Transverse colon (tissue), 4 donors: ENCODE results near the gene TMEM9. TPM values are rescaled to one million over a fixed set of nuclear protein-coding genes. Genes with fewer than 3 reads are reported as not detected.

Experiments used
- DNase-seq: peaks from one replicate; pipeline ENCODE4 v3.0.0-alpha.2; 2019
- H3K27ac ChIP-seq, 4 donors: fragments of 200-600 bp; sonication (generic); 2 replicates each; pipeline ENCODE4 v1.5.1; 2016 to 2018; ENCODE audit warnings: inconsistent platforms in 4 of 4
- H3K27me3 ChIP-seq: fragments of 200-600 bp; sonication (generic); 2 replicates; pipeline ENCODE4 v1.5.1; 2017; ENCODE audit warnings: inconsistent platforms
- H3K36me3 ChIP-seq, 4 donors: fragments of 200-600 bp; sonication (generic); 2 replicates each; pipeline ENCODE4 v1.5.1; 2017 to 2019; ENCODE audit warnings: inconsistent platforms in 4 of 4
- H3K4me1 ChIP-seq, 4 donors: fragments of 200-600 bp; sonication (generic); 2 replicates each; pipeline ENCODE4 v1.5.1; 2017 to 2020; ENCODE audit warnings: inconsistent platforms in 4 of 4
- H3K4me3 ChIP-seq, 4 donors: fragments of 200-600 bp; sonication (generic); 1 replicate in 1 of 4; 2 replicates in 3 of 4; pipeline versions ENCODE4 v1.5.1 to v1.6.1; 2017 to 2019; ENCODE audit warnings: inconsistent platforms in 4 of 4
- H3K9me3 ChIP-seq, 2 donors: fragments of 200-600 bp; sonication (generic); 2 replicates each; pipeline ENCODE4 v1.5.1; 2017 to 2019; ENCODE audit warnings: inconsistent platforms in 2 of 2
- EP300 ChIP-seq: sonication (generic); formaldehyde crosslinking; IDR thresholded peaks from one replicate; pipeline ENCODE4 v1.6.1; 2017; ENCODE audit warnings: antibody characterized with exemption, low read depth
- POLR2A ChIP-seq: fragments of 450-650 bp; IDR thresholded peaks from one replicate; pipeline ENCODE4 v1.6.1; 2016; ENCODE audit warnings: antibody characterized with exemption, mild to moderate bottlenecking, moderate library complexity
- POLR2AphosphoS5 ChIP-seq, 3 donors: sonication (generic); formaldehyde crosslinking; IDR thresholded peaks; one replicate each; pipeline ENCODE4 v1.6.1; 2016; ENCODE audit warnings: antibody characterized with exemption in 3 of 3
- WGBS, 2 donors: methylation state at CpG; one replicate each; pipeline ENCODE4 v1.1.5; 2018; ENCODE audit warnings: low coverage in 1 of 2; 5-methylcytosine and 5-hydroxymethylcytosine counted together
- in situ Hi-C, 4 donors: fragments of 200-750 bp; cut with MboI; loops; one replicate each; pipeline versions ENCODE4 v1.15.0 to v1.15.1; 2017; ENCODE audit warnings: low sequenced_read_pairs in 3 of 4, low pct_ligation_motif_present in 1 of 4, low pct_unique_long_range_greater_than_20kb in 1 of 4
- intact Hi-C: fragments of 100-400 bp; cut with DNase I; formaldehyde crosslinking; loops from one replicate; pipeline ENCODE4 v1.15.1; 2023; ENCODE audit warnings: low total_unique reads
- total RNA-seq, 4 donors: library from RNA; depleted of rRNA; stranded (reverse); fragments of >200 nt; gene quantifications; one replicate each; pipeline ENCODE4 v1.1.0, GENCODE V29; 2016
- TF ChIP-seq, protein P1 (sequence below), 5 experiments: fragments of 200-600 bp in 3 of 5; fragments of 450-650 bp in 2 of 5; sonication (generic) in 3 of 5; IDR thresholded peaks; 1 replicate in 2 of 5; 2 replicates in 3 of 5; pipeline ENCODE4 v1.5.1; 2016 to 2017; ENCODE audit warnings: antibody characterized with exemption in 5 of 5, inconsistent platforms in 3 of 5, mild to moderate bottlenecking in 2 of 5, moderate library complexity in 1 of 5

Gene TMEM9
- total RNA-seq, 4 donors from 2014 or later = 6.7 to 35.4 (median 29.4) TPM

DNA sequence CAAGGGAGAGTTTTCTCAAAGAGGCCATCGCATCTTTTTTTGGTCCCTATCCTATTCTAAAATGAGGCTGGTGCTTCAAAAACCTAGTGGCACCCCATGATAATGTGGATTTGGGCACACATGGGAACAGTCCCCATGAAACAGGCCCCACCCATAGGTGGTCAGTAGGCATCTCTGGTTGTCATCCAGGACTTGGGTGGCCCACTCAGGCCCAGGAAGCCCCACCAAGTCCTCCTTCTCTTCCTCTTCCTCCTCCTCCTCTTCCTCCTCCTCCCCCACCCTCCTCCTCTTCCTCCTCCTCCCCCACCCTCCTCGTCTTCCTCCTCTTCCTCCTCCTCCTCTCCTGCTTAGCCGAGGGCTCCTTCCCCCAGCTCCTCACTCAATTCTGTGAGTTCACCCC lies 42.6 kb downstream of the TMEM9 start:
- no peak for DNase-seq
- TF ChIP-seq POLR2A = no peak
- H3K36me3 ChIP-seq = no peaks in the 10 kb centered on the region
- H3K4me1 ChIP-seq = peaks cover 0 to 11% (median 7%) of the 10 kb centered on the region in 4 donors
- intact Hi-C loops = loop anchor here (5.0 kb wide), 1 partner anchor 139 kb away; no protein-coding TSS in a partner anchor
- H3K4me3 ChIP-seq = no peak overlapping the region
- no peaks in the 10 kb centered on the region for H3K9me3 ChIP-seq
- 93% methylated on average over 3 of the region's 3 CpGs; no CpG with 5 or more reads in 1 of the 2 donors for WGBS, 2 donors
- in situ Hi-C loops = loop anchor here in 2 of 4 donors (10.0 to 25.0 kb wide), 2 partner anchors 124 to 137 kb away; no protein-coding TSS in a partner anchor
- H3K27ac ChIP-seq = no peak overlapping the region
- H3K27me3 ChIP-seq = peaks cover 4% of the 10 kb centered on the region

DNA sequence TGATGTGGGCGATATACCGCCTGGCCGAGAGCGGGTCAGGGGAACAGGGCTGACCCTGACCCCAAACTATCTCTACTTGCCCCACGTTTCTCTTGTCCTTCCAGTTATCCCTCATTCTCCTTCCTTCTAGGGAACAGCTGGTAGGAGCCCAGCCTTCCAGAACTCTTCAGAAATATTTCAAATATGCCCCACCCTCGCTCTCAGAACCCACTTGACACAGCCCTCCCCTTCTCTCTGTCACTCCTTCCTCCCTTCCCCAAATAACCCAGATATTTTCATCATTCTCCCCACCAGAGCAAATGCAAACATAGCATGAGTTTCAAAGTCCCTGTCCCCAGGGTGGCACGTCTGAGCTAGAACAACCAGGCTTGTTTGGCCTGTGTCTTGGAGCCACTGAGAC lies 43.1 kb downstream of the TMEM9 start:
- Histone ChIP-seq H3K27ac (no peak overlapping the region), H3K27me3 (peaks cover 4% of the 10 kb centered on the region), H3K36me3 (no peaks in the 10 kb centered on the region), H3K9me3 (no peaks in the 10 kb centered on the region), H3K4me3 (no peak overlapping the region), H3K4me1 (peaks cover 0 to 11% (median 7%) of the 10 kb centered on the region in 4 donors)
- DNase-seq = no peak
- 72 to 75% methylated on average over 7 of the region's 7 CpGs for WGBS, 2 donors
- intact Hi-C loops (loop anchor here (5.0 kb wide), 1 partner anchor 139 kb away; no protein-coding TSS in a partner anchor), in situ Hi-C loops (loop anchor here in 2 of 4 donors (10.0 to 25.0 kb wide), 2 partner anchors 124 to 136 kb away; no protein-coding TSS in a partner anchor)
- TF ChIP-seq EP300 (no peak), POLR2A (no peak), POLR2AphosphoS5 (IDR thresholded peaks at IDR 0.05) (no peak)
- TF ChIP-seq, protein P1, sequence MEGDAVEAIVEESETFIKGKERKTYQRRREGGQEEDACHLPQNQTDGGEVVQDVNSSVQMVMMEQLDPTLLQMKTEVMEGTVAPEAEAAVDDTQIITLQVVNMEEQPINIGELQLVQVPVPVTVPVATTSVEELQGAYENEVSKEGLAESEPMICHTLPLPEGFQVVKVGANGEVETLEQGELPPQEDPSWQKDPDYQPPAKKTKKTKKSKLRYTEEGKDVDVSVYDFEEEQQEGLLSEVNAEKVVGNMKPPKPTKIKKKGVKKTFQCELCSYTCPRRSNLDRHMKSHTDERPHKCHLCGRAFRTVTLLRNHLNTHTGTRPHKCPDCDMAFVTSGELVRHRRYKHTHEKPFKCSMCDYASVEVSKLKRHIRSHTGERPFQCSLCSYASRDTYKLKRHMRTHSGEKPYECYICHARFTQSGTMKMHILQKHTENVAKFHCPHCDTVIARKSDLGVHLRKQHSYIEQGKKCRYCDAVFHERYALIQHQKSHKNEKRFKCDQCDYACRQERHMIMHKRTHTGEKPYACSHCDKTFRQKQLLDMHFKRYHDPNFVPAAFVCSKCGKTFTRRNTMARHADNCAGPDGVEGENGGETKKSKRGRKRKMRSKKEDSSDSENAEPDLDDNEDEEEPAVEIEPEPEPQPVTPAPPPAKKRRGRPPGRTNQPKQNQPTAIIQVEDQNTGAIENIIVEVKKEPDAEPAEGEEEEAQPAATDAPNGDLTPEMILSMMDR (IDR thresholded peaks at IDR 0.05) = no peak

DNA sequence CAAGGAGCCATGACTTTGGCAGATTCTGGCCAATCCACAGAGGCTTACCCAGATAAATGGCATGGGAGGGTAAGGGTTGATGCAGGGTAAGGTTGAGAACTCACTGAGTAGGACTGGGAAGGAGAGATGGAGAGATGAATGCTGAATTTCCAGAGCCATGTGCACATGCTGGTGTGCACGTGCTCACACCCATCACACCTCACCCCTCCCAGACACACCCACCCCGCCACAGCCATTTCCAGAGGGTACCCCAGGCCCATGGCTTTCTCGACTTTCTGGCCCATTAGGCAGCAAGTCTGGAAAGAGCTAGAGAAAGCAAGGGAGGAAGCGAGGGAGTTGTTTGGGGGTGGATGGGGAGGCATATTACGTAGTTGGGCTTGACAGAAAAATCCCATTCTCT lies 43.7 kb downstream of the TMEM9 start:
- intact Hi-C loops = loop anchor here (5.0 kb wide), 1 partner anchor 138 kb away; no protein-coding TSS in a partner anchor
- in situ Hi-C loops = loop anchor here in 2 of 4 donors (10.0 to 25.0 kb wide), 2 partner anchors 123 to 136 kb away; no protein-coding TSS in a partner anchor

DNA sequence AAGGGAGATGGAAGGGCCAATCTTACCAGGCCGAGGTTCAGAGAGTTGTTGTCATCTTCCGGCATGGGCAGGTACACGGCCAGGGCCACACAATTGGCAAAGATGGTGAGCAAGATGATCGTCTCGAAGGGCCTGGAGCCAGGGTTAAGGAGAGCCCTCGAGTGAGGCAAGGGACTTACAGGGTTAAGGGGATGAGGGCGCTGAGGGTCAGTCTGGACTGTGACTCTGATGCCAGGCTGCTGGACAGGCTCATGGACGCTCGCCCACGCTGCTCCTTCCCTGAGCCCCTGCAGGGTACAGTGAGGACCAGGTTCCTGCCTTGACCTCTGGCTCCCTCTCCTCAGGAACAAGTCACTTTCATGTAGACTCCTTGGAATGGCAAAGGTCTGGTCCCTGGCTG lies 44.1 kb downstream of the TMEM9 start:
- intact Hi-C loops (loop anchor here (5.0 kb wide), 1 partner anchor 138 kb away; no protein-coding TSS in a partner anchor), in situ Hi-C loops (loop anchor here in 2 of 4 donors (10.0 to 25.0 kb wide), 2 partner anchors 123 to 135 kb away; no protein-coding TSS in a partner anchor)
- no peak for DNase-seq
- H3K36me3 ChIP-seq = no peaks in the 10 kb centered on the region
- TF ChIP-seq, protein P1 (IDR thresholded peaks at IDR 0.05) = no peak
- no peak for TF ChIP-seq POLR2A
- TF ChIP-seq POLR2AphosphoS5 (IDR thresholded peaks at IDR 0.05) = no peak
- 91% methylated on average over 10 of the region's 10 CpGs; no CpG with 5 or more reads in 1 of the 2 donors for WGBS, 2 donors
- peaks cover 2% of the 10 kb centered on the region for H3K27me3 ChIP-seq
- no peak overlapping the region for H3K27ac ChIP-seq
- no peak overlapping the region for H3K4me3 ChIP-seq
- peaks cover 0 to 11% (median 6%) of the 10 kb centered on the region in 4 donors for H3K4me1 ChIP-seq
- H3K9me3 ChIP-seq = no peaks in the 10 kb centered on the region

More for the DNA sequence above, 43.7 kb downstream of the TMEM9 start:
- peaks cover 0 to 11% (median 7%) of the 10 kb centered on the region in 4 donors for H3K4me1 ChIP-seq
- H3K4me3 ChIP-seq = no peak overlapping the region
- H3K27ac ChIP-seq = no peak overlapping the region
- no peaks in the 10 kb centered on the region for H3K36me3 ChIP-seq
- peaks cover 4% of the 10 kb centered on the region for H3K27me3 ChIP-seq
- WGBS, 2 donors = 86 to 88% methylated on average over 3 to 5 of the region's 5 CpGs
- no peaks in the 10 kb centered on the region for H3K9me3 ChIP-seq
- TF ChIP-seq POLR2AphosphoS5 (IDR thresholded peaks at IDR 0.05) = no peak
- TF ChIP-seq POLR2A = no peak
- TF ChIP-seq, protein P1 (IDR thresholded peaks at IDR 0.05) = no peak
- TF ChIP-seq EP300 = no peak
- DNase-seq = no peak
